Ovary (tissue), 3 donors: ENCODE results near the gene NUDT16L1.

ENCODE experiments used
- POLR2A ChIP-seq: fragments of 450-650 bp; IDR thresholded peaks from one replicate; pipeline ENCODE4 v1.6.1; 2017; ENCODE audit warnings: antibody characterized with exemption, mild to moderate bottlenecking, moderate library complexity
- TF ChIP-seq, protein P1 (sequence below), 3 donors: fragments of 450-650 bp in 2 of 3; fragments of 200-600 bp in 1 of 3; IDR thresholded peaks; one replicate each; pipeline versions ENCODE4 v1.5.1 to v1.8.0; 2016 to 2022; ENCODE audit warnings: antibody characterized with exemption in 3 of 3, mild to moderate bottlenecking in 1 of 3
- donor health status: DM: no; HTN: no; CAD: no.

DNA sequence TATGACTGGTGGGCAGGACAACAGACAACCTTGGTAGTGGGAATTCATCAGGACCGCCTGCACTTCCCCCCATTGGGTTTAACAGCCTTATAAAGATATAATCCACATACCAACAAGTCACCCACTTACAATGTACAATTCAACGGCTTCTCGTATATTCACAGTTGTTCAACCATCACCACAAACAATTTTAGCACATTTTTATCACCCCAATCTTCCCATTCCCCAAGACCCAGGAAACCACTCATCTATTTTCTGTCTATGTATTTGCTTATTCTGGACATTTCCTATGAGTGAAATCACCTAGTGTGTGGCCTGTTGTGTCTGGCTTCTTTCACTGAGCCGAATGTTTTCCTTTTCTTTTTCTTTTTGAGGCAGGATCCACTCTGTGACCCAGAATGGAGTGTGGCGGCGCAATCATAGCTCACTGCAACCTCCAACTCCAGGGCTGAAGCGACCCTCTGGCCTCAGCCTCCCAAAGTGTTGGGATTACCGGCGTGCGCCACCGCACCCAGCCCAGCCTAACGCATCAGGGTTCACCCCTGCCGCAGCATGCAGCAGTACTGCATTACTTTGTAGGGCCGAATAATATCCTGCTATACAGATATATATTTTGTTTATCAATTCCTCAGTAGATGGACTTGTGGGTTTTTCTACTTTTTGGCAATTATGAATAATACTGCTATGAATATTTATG is 29.9 kb downstream of the NUDT16L1 start:
- TF ChIP-seq, protein P1, sequence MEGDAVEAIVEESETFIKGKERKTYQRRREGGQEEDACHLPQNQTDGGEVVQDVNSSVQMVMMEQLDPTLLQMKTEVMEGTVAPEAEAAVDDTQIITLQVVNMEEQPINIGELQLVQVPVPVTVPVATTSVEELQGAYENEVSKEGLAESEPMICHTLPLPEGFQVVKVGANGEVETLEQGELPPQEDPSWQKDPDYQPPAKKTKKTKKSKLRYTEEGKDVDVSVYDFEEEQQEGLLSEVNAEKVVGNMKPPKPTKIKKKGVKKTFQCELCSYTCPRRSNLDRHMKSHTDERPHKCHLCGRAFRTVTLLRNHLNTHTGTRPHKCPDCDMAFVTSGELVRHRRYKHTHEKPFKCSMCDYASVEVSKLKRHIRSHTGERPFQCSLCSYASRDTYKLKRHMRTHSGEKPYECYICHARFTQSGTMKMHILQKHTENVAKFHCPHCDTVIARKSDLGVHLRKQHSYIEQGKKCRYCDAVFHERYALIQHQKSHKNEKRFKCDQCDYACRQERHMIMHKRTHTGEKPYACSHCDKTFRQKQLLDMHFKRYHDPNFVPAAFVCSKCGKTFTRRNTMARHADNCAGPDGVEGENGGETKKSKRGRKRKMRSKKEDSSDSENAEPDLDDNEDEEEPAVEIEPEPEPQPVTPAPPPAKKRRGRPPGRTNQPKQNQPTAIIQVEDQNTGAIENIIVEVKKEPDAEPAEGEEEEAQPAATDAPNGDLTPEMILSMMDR (IDR thresholded peaks at IDR 0.05) = no peak
- no peak for TF ChIP-seq POLR2A
